DND-41 (cell line): ENCODE data around the gene UBALD1.

ENCODE experiments used
- ATAC-seq: fragments of 200-7000 bp; cut with Tn5 transposase; 3 replicates; pipeline ENCODE4 v1.9.1; 2021; ENCODE audit warnings: low read depth; ENCODE audit not compliant: insufficient read depth
- DNase-seq: peaks from one replicate; pipeline ENCODE4 v3.0.0-alpha.2; 2020
- H2AFZ ChIP-seq: 2 replicates; pipeline ENCODE4 v1.6.0; 2012; ENCODE audit warnings: low read depth, low read length
- H3K27ac ChIP-seq: 2 replicates; pipeline ENCODE4 v1.5.1; 2012; ENCODE audit warnings: low read length, inconsistent platforms
- H3K27me3 ChIP-seq: fragments of 200-600 bp; sonication (generic); 2 replicates; pipeline ENCODE4 v1.6.0; 2012; ENCODE audit warnings: low read length, mild to moderate bottlenecking, inconsistent platforms; ENCODE audit not compliant: insufficient read depth, poor library complexity
- H3K36me3 ChIP-seq: 2 replicates; pipeline ENCODE4 v1.5.1; 2012; ENCODE audit warnings: low read length, inconsistent platforms; ENCODE audit not compliant: insufficient read depth
- H3K4me1 ChIP-seq: 2 replicates; pipeline ENCODE4 v1.5.1; 2012; ENCODE audit warnings: mild to moderate bottlenecking, low read length; ENCODE audit not compliant: insufficient read depth
- H3K4me2 ChIP-seq: 2 replicates; pipeline ENCODE4 v1.6.0; 2012; ENCODE audit warnings: mild to moderate bottlenecking, moderate library complexity, low read length, inconsistent platforms; ENCODE audit not compliant: insufficient read depth
- H3K4me3 ChIP-seq, 2 experiments: fragments of 200-600 bp in 1 of 2; shearing (Covaris generic) in 1 of 2; 2 replicates each; pipeline ENCODE4 v1.5.1; 2012 to 2016; ENCODE audit warnings: inconsistent platforms in 2 of 2, low read length in 2 of 2, mild to moderate bottlenecking in 2 of 2, low read depth in 1 of 2, moderate library complexity in 1 of 2
- H3K79me2 ChIP-seq: 2 replicates; pipeline ENCODE4 v1.6.0; 2012; ENCODE audit warnings: low read length, inconsistent platforms; ENCODE audit not compliant: insufficient read depth
- H3K9ac ChIP-seq: 2 replicates; pipeline ENCODE4 v1.6.0; 2012; ENCODE audit warnings: low read depth, mild to moderate bottlenecking, inconsistent platforms, low read length, moderate library complexity
- H3K9me3 ChIP-seq: 2 replicates; pipeline ENCODE4 v1.5.1; 2012; ENCODE audit warnings: low read length, moderate library complexity, mild to moderate bottlenecking, inconsistent platforms; ENCODE audit not compliant: insufficient read depth, severe bottlenecking
- H4K20me1 ChIP-seq: 2 replicates; pipeline ENCODE4 v1.6.0; 2012; ENCODE audit warnings: low read length; ENCODE audit not compliant: insufficient read depth
- CTCF ChIP-seq: IDR thresholded peaks from 2 replicates; pipeline ENCODE4 v1.5.1; 2012; ENCODE audit warnings: borderline replicate concordance, low read length, moderate library complexity, mild to moderate bottlenecking; ENCODE audit not compliant: poor library complexity, severe bottlenecking; ENCODE audit errors: extremely low read depth
- EZH2 ChIP-seq: IDR thresholded peaks from 3 replicates; pipeline ENCODE4 v1.6.1; 2012; ENCODE audit warnings: borderline replicate concordance, low read depth, mild to moderate bottlenecking, moderate library complexity, low read length, inconsistent platforms; ENCODE audit not compliant: severe bottlenecking

Gene UBALD1

GRCh38 chr16:4561596-4561995 lies 53.1 kb downstream of the UBALD1 start:
- Histone ChIP-seq H3K4me3 (no peak overlapping the region), H3K4me1 (no peaks in the 10 kb centered on the region), H4K20me1 (no peaks in the 10 kb centered on the region), H3K9ac (no peak overlapping the region), H3K27me3 (peaks cover 6% of the 10 kb centered on the region), H2AFZ (no peak overlapping the region), H3K79me2 (no peaks in the 10 kb centered on the region), H3K4me2 (no peak overlapping the region), H3K27ac (no peak overlapping the region), H3K9me3 (no peaks in the 10 kb centered on the region), H3K36me3 (no peaks in the 10 kb centered on the region)
- ATAC-seq (no peak), DNase-seq (no peak)
- TF ChIP-seq CTCF (no peak), EZH2 (no peak)
